GM21515 (cell line): Measurements from ENCODE around the gene MIS18BP1.
"Not testable (repeated sequence)": the region's sequence is repeated elsewhere in the genome, so short reads cannot be mapped to it uniquely, and the experiment has no call there.

Source experiments
- ATAC-seq: cut with Tn5 transposase; IDR thresholded peaks from one replicate; pipeline ENCODE4 v1.9.1; 2021; ENCODE audit not compliant: unreplicated experiment

Gene MIS18BP1

DNA sequence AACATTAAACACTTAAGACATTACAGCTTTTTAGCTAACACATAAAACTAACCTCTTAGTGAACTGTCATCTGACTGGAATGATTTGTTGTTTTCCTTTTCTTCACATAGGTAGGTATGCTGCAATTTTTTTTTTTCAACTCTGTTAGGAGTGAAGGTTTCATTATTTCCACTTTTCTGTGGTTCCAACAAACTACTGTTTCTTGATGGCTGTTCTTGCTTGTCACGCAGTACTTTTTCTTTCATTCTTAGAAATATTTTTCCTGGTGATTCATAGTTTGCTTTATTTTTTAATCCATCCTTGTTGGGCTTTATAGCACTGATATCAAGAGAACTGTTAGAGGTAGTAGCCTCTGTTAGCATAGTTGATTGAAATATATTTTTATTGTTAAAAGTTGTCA lies 6.3 kb downstream of the MIS18BP1 start:
- peak; percentile 41 for ATAC-seq

DNA sequence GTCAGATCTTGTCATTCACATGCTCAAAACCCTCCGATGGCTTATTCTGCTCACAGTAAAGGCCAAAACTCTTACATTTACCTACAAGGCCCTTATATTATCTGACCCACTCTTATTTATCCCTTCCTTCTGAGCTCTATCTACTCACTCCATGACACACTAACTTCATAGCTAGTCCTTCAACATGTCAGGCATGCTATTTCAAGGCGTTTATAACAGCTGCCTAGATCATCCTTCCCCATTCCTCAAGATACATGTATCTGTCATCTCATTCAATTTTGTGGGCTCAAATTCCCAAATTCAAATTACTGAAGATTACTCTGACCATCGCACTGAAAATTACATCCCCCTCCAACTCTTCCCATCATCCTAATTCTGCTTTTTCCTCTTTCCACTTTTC lies 6.9 kb downstream of the MIS18BP1 start:
- no peak for ATAC-seq

GRCh38 chr14:45242706-45243105 lies 10.3 kb downstream of the MIS18BP1 start:
- ATAC-seq, result no peak

- ATAC-seq, result no peak
These were observed 14.0 kb downstream of the MIS18BP1 start for GRCh38 chr14:45238988-45239387.

GRCh38 chr14:45227566-45227965 lies 25.4 kb downstream of the MIS18BP1 start:
- ATAC-seq, result no peak

DNA sequence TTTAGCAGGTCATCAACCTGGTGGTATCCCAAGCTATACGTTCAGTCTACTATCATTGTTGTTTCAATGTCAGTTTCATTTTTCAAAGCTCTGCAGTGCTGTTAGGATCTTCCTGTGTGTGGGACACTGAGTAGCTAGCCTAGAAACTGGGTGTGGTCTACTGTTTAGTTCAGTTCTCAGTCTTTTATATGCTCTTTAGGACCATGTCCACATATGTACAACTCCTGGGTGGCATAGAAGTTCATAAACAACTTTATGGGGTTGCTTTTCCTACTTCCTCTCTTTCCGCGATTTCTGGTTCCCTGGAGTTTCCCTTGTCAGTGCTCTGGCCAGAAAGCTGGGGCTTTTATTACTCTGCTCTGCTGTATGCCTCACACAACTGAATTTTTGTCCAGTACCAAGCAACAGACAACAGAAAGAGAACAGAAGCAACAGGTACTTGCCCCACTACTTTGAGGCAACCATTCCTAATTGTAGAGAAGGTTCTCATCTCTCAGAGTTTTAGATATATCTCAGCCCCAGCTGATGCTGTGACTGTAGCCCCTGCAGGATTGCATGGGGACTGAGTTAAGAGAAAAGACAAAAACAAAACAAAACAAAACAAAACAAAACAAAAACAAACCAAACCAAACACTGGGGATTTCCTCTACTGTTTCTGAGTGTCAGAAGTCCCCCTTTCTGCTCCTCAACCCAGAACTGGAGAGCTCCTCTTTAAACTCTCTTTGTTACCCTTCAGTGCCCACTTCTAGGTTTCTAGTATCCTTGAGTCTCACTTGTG lies 30.3 kb downstream of the MIS18BP1 start:
- peak; percentile 47 for ATAC-seq

DNA sequence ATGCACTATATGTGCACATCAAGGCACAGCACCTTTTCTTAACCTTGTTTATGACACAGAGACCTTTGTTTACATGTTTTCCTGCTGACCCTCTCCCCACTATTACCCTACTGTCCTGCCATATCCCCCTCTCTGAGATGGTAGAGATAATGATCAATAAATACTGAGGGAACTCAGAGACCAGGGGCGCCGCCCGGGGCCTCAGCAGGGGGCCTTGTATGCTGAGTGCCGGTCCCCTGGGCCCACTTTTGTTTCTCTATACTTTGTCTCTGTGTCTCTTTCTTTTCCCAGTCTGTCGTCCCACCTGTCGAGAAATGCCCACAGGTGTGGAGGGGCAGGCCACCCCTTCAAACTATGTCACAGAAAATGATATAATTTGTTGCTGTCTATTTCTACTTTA lies 38.7 kb downstream of the MIS18BP1 start:
- not testable (repeated sequence) for ATAC-seq

GRCh38 chr14:45213716-45214115 lies 39.3 kb downstream of the MIS18BP1 start:
- not testable (repeated sequence) for ATAC-seq

DNA sequence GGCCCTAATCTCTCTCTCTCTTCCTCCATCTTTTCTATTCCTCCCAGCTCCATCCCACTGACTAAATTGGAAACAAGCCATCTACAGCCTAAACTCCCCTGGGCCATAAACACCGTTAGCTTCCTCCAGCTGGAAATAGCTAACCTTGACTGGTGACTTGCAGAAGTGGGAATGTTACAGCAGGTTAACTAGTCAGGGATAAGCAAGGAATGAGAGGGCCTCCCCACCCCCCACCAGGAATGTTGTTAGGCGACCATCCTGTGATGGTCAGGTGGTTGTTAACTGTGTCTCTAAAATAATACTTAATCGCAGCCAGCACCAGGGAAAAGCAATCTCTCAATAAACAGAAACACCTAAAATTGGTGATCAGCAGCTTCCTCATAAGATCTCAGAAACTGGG lies 40.8 kb downstream of the MIS18BP1 start:
- no peak for ATAC-seq

- no peak for ATAC-seq
These were observed 41.7 kb downstream of the MIS18BP1 start for GRCh38 chr14:45211295-45211694.

DNA sequence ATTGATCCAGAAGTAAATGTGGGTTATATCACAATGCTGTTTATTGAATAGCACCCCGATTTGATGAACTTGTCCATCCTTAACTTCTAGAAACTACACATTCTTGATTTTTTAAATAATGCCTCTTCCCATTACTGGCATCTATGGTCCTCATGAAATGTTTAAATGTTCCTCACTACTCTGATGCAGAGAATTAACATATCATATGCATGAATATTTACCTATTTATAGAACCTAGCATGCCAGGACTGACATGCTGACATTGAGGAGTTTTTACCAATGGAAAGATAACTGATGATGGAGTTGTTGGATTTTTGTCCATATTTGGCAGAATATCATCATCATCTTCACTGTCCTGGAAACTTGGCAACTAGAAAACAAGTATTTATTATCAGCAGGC lies 42.8 kb downstream of the MIS18BP1 start:
- no peak for ATAC-seq

- no peak for ATAC-seq
These were observed 48.8 kb downstream of the MIS18BP1 start for GRCh38 chr14:45204241-45204640.

GRCh38 chr14:45201905-45202304 lies 51.1 kb downstream of the MIS18BP1 start:
- peak; percentile 57 for ATAC-seq

DNA sequence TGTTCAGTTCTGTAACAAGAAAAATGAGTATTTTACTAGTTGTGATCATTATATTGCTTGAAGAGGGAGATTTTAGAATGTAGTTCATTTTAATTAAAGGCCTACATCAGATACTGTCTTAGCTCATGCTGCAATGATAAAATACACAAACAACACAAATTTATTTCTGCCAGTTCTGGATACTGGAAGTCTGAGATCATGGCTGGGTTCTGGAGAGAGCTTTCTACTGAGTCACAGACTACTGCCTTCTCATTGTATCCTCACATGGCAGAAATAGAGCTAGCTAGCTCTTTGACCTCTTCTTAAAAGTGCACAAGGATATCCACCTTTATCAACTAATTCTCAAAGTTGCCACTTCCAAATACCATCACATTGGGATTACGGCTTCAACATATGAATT lies 53.8 kb downstream of the MIS18BP1 start:
- no peak for ATAC-seq

DNA sequence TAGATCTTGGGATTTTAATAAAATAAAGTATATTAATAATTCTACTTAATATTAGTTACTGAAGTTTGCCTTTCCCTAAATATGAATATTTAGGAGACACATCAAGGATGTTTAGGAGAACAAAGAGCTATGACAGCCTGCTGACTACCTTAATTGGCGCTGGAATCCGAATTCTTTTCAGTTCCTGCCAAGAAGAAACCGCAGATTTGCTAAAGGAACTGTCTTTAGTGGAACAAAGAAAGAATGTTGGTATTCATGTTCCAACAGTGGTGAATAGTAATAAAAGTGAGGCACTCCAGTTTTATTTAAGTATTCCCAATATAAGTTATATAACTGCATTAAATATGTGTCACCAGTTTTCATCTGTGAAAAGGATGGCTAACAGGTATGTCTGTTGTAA lies 54.5 kb downstream of the MIS18BP1 start:
- no peak for ATAC-seq

GRCh38 chr14:45194964-45195363 lies 58.0 kb downstream of the MIS18BP1 start:
- no peak for ATAC-seq

- ATAC-seq, result no peak
These were observed 67.7 kb downstream of the MIS18BP1 start for GRCh38 chr14:45185100-45185814.

- ATAC-seq, result no peak
These were observed 71.2 kb downstream of the MIS18BP1 start for GRCh38 chr14:45181806-45182205.

GRCh38 chr14:45181329-45181728 lies 71.7 kb downstream of the MIS18BP1 start:
- ATAC-seq, result no peak

- no peak for ATAC-seq
These were observed 75.9 kb downstream of the MIS18BP1 start for GRCh38 chr14:45177076-45177475.

DNA sequence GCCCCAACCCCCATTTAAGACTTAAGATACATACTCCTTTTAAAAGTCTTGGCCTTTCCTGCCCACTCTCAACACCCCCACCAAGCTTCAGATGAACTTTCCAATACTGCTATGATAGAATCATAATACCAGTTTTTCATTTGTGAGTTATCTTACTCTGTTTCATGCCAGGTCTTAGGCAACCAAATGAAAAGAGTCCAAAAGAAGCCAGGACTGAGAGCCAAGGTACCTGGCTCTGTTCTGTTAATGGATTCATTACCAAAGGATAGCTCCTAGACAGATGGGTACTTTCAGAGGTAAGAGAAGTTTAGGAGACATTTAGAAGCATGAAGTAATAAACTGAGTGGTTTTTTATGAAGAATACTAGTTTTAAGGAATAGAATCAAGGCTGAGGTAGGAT lies 83.1 kb downstream of the MIS18BP1 start:
- ATAC-seq, result no peak

GRCh38 chr14:45156067-45156466 lies 96.9 kb downstream of the MIS18BP1 start:
- no peak for ATAC-seq
